SKM-1 treated with dmso at 0.1 percent for 144 hours (cell line): ENCODE results near the gene SNAP25.

Experiments used
- DNase-seq: peaks from one replicate; lab custom pipeline; 2025; ENCODE audit not compliant: unreplicated experiment; lab: John Stamatoyannopoulos, UW

Gene SNAP25

DNA sequence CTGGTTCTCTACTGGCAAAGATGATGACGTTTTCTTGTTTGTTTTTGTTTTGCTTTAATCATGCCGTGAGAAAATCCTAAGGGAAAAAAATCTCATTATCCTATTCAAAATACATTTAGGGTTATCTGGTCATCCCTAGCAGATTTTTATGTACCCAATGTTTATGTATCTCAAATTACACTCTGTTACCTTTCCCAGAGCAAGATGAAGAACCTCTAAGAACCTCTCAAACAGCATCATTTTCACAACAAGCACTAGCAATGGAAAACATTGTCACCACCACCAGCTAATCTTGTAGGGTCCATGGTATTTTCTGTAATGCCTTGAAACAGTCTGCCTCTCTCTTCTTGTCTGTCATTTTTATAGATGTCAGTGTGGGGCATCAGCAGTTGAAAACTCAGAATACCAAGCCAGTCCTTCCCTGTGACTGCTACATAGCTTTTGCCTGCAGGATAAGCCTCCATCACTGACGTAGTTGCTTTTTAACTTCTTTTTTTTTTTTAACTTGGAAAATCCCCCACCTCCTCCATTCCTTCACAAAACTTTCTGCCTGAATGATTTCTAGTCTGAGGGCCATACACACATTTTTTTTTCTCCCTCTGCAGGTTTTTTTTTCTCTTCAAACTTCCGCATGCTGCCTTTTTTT lies 2.4 kb upstream of the SNAP25 start:
- no peak for DNase-seq

DNA sequence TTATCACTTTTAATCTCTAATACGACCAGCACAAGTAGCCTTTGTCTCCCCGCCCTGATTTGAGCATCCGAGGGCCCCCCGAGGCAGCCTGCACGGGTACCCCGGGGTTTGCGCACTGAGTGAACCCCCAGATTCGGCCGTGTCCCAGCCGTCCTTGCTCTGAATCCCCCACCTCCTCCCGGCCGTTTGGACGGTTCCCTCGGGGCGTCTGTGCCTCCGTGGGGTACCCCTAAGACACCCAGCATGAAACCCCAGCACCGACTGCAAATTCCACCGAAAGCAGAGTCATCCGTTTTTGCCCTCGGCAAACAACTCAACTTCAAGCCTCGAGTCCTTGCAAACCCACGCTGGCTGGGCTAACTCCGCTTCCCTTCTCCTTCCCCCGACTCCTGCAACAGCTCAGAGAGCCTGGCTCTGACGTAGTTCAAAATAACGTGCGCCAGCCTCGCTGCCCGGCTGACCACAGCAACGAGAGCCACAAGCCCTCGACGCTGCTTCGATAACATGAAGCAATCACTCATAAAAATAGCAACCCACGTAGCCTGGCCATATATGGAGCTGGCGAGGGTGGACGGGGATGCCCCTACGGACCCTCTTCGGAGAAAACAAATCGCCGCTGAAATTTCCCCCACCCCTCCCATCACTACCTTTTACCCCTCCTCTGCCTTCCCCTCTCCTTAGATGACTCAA lies 764 bp upstream of the SNAP25 start:
- DNase-seq = no peak

DNA sequence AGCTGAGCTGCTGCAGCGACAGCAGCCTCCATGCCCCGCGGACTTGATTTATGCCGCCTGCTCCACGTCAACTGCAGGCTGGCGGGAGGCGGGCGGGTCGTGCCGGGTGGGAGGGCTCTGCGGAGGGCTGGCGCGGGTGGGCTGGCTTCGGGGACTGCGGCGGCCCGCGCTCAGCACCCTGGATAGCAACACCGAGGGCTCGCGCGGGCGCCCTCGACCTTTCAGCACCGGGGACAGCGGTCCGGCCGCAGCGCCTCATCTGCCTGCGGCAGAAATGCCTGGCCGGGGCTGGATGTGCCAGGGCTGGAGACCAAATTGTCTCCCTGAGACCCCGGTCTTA lies 792 bp downstream of the SNAP25 start:
- DNase-seq = no peak

DNA sequence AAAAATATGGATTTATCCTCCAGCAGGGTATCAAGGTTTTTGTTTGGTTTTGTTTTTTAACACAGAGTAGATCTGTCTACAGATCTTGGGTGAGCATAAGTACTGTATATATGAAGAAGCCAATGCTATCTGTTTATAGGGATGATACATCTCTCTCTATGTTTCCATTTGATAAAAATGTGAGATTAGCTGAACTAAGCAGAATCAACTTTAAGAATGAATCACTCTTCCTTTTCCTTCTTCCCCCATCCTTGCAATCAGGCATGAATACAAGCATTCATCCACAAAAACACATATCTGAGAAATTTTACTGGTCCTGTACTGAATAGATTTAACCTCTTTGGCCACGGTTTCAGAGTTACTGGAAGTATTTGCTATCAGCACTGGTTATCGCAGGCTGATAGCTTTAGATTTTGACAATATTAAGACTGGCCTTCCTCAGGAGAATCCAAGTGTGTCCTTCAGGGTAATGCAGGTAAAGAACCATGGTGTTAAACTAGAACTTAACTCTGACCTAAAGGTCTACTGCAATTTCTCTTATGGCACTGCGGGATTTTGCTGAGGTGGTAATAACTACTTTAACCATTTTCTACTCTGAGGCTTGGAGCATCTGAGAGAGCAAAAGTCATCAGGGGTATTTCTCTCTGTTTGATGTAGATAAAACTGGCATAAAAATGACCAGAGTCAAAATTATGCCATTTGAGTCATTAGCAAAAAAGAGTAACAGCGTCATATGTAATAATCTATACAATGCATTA lies 1.5 kb downstream of the SNAP25 start:
- no peak for DNase-seq

DNA sequence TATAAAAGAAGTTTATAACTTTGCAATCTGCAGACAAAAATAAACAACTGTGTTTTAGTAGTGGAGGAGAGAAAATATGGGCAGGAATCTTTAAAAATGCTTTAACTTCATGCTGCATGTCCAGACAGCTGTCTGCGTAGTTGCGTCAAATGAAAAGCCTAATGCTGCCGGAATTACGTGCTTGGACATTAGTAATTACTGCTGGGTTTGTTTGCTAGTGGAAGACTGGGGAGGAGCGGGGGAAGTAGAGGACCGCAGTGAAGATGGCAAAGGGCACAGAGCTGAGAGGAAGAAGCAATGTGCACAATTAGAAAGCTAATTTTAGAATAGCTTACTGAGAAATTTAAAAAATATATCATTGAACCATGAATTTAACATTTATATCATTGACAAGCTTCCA lies 2.4 kb downstream of the SNAP25 start:
- no peak for DNase-seq

DNA sequence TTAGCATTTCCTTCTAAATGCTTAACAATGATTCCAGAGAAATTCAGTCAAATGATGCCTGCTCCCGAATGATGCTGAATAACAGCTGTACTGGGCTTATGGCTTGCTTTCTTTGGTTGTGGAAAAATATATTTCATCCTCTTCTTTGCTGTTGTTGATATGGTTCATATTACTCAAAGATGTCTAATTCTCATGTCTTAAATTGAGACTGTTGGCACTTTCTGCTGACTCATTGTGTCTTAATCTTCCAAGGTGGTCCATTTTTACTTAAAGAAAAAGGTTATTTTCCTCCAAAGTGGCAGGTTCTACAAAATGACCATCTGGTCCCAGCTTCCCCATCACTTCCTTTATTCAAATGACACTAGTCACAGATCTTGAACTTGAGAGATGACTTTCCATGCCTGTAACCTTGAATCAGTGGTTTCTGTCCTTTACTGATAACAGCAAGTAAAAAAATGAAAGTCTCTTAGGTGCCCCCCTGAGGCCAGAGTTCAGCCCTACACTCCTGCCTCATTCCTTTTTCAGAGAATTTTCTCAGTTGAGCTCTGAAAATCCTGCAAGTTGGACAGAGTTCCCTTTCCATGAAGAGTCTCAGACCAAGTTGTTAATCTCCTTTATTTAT lies 6.9 kb downstream of the SNAP25 start:
- DNase-seq = no peak

DNA sequence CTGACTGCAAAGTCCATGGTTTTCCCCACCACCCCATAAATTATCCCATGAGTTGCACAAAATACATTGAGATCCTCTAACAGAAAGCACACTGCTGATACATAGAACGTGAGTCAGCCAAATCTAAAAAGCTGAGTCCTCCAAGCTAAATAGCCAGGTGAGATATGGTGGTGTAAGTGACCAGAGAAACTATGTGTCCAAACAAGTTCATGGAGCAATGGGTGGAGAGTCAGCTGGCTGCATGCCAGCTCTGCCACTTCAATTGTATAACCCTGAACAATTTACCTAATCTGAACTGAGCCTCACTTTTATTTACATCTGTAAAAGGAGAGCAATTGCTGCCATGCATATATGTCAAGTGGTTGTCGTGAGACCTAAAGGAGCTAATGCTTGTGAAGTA lies 9.7 kb downstream of the SNAP25 start:
- DNase-seq = no peak

DNA sequence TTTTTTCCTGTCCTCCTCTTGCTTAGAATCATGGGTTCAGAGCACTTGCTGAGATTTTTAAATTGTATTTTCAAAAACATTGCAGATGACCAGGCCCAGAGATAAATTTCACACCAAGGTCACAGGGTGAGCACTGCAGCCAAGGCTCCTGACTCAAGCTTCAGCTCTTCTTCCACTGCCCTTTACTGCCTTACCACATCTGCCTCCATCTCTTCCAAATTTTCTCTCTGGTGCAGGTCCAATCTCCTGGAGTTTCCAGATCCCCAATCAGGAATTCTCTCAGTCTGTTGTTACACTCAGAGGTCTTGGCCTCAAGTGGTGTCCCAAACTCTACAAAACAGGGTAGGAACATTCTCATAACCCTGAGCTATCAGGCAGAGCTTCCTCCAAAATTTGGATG lies 12.7 kb downstream of the SNAP25 start:
- DNase-seq = no peak

DNA sequence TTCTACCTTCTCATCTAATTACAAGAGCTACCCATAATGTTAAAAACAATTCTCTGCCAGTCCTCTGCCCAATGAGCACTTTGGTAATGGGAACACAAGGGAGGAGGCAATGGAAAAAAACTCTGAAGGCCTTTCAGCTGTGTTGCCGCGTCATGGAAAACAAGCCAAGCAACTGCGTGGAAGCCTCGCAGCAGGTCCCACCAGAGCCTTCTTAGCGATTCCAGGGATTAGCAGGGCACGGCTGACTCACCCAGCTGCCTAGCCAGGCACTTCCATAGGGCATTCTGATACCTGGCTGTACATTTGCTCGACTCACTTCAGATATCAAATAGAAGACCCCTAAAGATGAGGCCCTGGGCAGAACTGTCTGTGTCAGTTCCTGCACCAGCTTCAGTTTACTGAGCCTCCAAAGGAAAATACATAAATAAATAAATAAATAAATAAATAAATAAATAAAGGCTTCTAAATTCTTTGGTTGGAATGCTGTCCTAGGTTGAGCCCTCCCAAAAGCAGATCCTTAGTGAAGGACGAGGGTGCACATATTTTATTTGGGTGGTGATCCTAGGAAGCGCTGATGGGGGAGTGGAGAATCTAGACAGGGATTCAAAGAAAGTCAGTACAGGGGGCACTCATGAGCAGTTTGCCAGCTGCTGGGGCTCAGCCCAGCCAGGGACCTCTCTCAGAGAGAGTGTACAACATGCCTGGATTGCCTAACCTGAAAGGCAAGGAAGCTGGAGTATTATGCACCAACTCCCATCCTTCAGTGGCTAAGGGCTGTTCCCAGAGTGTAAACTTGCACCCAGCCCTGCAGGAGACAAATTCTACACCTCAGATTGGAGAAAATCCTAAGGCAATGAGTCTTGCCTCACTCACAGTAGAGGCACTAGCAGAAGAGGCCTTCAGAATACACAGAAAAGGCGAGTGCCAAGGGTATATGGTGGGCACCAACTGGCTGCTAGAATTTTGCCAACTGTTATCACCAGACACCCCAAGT lies 18.2 kb downstream of the SNAP25 start:
- DNase-seq = no peak

DNA sequence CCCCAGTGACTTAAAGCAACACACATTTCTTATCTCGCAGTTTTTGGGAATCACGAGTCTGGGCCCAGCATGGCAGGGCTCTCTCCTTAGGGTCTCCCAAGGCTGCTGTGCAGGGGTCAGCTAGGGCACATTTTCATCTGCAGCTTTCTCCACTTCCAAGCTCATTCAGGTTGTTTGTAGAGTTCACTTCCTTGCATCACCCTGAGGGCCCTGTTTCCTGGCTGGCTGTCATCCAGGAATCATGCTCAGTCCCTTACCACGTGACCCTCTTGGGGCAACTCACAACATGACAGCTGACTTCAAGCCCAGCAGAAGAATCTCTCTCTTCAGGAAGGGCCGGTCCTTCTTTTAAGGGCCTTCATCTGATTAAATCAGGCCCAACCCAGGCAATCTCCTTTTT lies 21.3 kb downstream of the SNAP25 start:
- no peak for DNase-seq

DNA sequence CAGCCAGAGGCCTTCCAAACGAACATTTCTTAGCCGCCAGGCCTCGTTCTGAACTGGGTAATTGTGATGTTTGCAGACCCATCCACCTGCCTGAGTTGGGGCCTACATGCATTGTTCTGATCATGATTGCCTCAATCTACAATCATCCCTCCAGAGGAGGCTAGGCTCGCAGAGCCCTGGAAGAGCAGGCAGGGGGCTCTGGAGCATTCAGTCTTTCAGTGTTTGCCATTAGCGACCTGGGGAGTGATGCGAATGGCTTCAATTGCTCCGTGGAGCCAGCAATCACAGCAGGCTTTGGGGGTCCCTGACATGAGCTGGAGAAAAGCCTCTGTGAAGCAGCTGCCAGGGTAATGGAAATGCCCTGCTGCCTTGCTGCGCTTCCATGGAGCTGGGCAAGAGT lies 22.0 kb downstream of the SNAP25 start:
- DNase-seq = no peak

DNA sequence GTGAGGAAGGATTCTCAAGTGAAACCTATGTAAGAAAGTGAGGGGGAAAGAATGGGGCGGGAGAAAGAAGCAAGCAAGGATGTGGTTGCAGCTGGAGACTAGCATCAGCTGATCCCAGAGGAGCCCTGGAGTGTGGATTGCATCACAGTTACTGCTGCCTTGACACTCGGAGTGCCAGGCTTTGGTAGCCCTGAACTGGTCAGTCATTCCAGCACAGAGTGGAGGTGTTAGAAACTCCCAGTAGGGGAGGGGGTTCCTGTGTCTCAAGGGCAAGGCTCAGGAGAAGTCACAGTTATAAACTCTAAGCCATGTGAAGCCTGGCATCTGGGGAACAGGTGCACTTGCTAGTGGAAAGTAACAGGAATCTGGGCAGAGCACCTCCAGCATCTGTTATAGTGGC lies 23.5 kb downstream of the SNAP25 start:
- DNase-seq = no peak

DNA sequence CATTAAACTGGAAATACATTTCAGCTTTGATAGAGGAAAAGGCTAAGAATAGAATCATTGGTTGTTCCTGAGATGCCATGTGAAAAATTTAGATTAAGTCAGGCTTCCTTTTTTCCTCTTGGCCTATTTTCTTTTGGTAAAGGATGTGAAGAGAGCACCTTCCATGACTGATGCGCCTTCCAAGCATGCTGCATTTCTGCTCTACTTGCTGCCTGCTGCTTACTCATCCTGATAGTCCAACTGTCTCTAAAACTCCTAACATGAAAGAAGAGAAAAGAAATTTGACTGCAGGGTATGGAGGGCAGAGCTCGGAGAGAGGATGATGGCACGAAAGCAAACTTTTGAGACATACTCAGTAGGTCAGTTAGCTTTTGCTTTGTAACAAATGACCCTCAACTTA lies 28.8 kb downstream of the SNAP25 start:
- no peak for DNase-seq

DNA sequence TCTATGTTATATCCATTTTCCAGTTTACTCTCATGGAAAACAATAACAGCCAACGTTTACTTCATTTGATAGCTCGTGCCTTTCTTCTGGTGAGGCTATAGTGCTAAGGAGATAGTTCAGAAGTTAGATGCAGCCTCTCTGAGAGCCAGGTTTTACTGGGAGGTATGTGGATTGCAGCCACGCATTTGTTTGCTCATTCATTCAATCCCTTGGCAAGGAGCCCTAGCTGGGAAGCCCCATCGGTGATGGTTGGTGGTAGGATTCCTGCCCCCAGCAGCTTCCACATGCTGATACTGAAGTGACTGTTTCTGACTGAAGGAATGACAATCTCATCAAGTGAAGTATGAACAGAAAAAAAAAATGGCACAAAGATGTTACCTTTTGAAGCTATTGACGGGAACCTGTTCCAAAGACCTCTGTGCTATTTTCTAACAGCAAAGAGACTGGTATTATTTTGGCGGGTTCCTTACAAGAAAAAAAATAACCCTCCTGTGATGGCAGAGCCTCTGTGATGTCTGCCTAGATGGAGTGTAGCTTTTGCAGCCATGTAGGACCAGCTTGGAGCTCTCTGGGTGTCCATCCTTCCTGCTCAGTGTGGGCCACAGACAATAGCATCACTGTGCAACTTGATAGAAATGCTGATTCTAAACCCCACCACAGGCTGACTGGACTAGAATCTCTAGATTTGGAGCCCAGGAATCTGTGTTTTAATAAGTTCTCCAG lies 30.6 kb downstream of the SNAP25 start:
- no peak for DNase-seq

DNA sequence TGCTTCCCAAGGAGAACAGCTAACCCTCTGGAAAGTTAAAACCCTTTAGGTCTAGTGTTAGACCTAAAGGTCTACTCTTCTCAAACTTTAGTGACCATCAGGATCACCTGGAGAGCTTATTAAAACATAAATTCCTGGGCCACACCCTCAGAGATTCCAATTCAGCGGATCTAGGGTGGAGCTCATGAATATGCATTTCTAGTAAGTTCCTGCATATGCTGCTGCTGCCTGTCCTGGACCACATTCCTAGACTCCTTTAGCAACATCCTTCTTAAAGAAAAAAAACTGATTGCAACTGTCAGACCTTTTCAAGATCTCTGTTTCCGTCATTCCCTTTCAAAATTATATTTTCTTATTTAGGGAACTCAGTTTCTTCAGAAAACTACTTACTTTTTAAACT lies 31.2 kb downstream of the SNAP25 start:
- no peak for DNase-seq

DNA sequence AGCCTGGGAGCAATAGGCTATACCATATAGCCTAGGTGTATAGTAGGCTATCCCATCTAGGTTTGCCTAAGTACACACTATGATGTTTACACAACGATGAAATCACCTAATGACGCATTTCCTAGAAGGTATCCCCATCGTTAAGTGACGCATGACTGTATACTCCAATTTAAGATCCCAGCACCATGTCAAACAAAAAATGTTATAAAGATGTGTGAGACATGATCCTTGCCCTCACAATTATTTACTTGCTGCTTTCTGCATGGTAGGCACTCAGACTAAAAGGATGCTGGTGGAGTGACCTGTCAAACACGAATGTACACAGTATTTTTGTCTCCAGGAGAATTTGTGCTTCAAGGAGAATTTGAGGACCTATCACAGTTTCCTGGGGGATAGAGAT lies 32.3 kb downstream of the SNAP25 start:
- DNase-seq = no peak

DNA sequence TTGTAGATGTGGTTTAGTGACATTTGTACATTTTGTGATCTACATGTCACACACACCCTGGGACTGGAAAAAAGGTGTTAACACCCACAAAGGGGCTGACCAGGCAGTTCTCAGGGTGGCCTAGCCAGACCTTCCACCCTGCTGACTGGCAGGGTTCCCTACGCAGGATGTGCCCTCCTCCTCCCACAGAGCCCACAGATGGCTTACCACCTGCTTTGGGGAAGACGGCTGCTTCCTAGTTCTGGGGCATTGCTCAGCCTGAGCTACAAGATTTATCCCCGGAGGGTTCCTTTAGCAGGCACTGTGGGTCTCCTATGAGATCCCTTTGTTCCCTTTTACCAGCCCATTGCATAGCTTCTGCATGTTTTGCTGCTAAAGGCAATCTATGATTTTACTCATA lies 35.1 kb downstream of the SNAP25 start:
- no peak for DNase-seq

DNA sequence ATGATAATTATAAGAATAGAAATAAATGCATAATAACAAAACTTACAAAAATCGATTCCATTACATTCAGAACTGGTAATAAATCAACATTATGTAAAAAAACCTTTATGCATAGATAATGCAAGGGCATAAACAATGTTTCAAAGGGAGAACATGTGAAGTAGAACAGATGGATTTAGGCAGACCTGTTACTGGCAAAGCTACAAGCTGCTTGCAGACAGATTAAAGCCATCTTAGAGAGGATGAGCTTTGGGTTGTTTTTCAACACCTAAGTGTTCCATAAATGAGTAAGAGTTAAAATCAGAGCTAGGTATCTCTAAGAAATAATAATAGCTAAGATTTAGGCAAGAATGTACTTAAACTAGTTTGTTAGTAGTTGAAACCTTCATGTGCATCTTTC lies 37.2 kb downstream of the SNAP25 start:
- DNase-seq = no peak

DNA sequence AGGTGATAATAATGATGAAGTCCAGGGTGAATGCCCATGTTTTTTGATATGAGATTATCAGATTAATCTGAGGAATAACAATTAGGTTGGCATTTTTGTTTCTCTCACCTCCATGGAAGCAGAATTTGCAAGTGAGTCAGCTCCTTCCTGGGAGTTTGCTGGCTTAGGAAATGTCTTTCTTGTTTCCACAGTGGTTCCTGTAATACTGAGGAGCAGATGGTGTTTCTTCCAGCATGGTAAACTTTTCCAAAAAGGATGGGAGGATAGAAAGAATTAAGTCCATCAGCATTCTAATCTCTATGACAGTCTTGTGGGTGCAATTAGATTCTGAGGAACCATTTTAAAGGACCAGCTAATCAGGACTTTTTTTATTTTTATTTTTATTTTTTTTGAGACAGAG lies 40.5 kb downstream of the SNAP25 start:
- no peak for DNase-seq

DNA sequence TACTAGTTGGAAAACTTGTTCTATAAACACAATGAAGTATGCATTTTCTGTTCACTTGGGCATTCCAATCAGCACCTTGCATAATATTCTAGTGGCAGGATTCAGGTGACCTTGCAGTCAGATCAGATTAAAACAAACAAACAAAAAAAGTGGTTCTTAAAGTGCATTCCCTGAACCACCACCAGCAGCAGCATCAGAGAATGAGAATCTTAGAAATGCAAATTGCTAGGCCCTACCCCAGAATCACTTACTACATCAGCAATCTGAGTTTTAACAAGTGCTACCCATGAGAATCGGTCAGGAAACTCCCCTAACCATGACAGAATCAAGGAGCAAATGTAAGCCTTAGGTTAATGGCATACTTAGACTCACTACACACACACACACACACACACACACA lies 41.7 kb downstream of the SNAP25 start:
- DNase-seq = no peak
